Measurements from ENCODE around the gene SGPP2.

SGPP2 gene

DNA sequence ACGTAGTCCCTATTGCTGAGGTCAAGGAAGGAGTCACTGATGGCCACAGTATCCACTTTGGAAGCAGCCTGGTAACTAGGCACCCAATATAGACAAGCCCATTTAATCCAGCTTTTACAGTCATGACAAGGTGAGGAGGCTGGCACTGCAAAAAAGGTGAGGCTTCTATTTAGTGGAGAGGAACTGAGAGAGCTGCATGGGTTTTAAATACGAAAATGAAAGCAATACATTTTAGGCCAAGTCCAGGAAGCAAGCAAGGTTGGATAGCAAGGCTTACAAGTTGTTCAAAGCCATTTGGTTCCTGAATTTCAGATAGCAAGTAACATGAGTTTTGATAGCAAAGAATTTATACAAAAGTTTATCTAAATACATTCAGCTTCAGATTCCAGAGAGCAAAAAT, 80.4 kb downstream of the SGPP2 start:
- no peak overlapping the region for H3K27ac ChIP-seq

DNA sequence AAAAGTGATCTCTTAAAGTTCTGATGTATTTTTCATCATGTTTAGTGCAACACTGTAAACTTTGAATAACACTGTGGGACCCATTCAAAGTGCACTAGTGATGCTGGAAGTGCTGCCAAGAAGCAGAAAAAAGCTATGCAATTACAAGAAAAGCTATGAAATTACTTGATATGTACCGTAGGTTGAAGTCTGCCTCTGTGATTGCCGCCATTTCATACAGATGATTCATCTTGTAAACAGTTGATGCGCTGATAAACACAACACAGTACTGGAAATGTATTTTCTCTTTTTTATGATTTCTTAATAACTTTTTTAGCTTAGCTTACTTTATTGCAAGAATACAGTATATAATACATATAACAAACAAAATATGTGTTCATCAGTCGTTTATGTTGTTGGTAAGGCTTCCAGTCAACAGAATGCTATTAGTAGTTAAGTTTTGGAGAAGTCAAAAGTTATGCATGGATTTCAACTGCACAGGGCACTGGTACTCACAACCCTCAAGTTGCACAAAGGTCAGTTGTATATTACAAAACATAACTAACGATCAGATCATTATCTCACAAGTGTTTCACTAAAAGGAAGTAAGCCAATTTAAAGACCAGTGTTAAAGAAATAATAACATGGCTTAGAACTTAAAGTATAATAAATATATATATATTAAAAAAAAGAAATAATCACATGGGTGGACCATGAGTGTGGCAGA, 82.0 kb downstream of the SGPP2 start:
- no peaks in the 10 kb centered on the region for H3K4me1 ChIP-seq
- DNase-seq: no peak
- H3K27me3 ChIP-seq: no peaks in the 10 kb centered on the region
- intact Hi-C loops (cut with DNase I; ENCODE audit: low total_unique reads): no loop called here
- TF ChIP-seq, protein P1, sequence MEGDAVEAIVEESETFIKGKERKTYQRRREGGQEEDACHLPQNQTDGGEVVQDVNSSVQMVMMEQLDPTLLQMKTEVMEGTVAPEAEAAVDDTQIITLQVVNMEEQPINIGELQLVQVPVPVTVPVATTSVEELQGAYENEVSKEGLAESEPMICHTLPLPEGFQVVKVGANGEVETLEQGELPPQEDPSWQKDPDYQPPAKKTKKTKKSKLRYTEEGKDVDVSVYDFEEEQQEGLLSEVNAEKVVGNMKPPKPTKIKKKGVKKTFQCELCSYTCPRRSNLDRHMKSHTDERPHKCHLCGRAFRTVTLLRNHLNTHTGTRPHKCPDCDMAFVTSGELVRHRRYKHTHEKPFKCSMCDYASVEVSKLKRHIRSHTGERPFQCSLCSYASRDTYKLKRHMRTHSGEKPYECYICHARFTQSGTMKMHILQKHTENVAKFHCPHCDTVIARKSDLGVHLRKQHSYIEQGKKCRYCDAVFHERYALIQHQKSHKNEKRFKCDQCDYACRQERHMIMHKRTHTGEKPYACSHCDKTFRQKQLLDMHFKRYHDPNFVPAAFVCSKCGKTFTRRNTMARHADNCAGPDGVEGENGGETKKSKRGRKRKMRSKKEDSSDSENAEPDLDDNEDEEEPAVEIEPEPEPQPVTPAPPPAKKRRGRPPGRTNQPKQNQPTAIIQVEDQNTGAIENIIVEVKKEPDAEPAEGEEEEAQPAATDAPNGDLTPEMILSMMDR (IDR thresholded peaks at IDR 0.05): no peak
- no peak overlapping the region for H3K27ac ChIP-seq
- H3K4me3 ChIP-seq: no peak overlapping the region
- no peaks in the 10 kb centered on the region for H3K36me3 ChIP-seq
- H3K9me3 ChIP-seq: no peaks in the 10 kb centered on the region

More for the DNA sequence above, 80.4 kb downstream of the SGPP2 start:
- intact Hi-C loops (cut with DNase I; ENCODE audit: low total_unique reads): no loop called here
- TF ChIP-seq, protein P1 (IDR thresholded peaks at IDR 0.05): no peak
- H3K27me3 ChIP-seq: no peaks in the 10 kb centered on the region
- H3K4me3 ChIP-seq: no peak overlapping the region
- H3K4me1 ChIP-seq: no peaks in the 10 kb centered on the region
- no peak for DNase-seq
- no peaks in the 10 kb centered on the region for H3K36me3 ChIP-seq
- H3K9me3 ChIP-seq: no peaks in the 10 kb centered on the region

DNA sequence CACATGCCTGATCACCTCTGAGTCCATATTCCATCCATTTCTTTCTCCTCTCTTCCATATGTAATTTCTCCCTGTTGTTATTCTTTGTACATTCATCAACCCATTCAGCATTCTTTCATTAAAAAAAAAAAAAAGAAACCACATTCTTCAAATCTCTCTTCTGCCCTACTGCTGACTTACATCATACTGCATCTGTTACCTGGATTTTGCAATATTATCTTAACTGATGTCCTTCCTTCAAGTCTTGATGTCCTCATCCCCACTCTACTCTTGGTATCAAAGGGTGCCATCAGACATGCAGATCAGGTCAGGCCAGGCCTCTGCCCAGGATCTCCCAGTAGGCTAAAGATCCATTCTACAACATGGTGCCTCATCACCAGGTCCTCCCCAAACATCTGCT, 90.6 kb downstream of the SGPP2 start:
- TF ChIP-seq, protein P1 (IDR thresholded peaks at IDR 0.05): no peak
- intact Hi-C loops (cut with DNase I; ENCODE audit: low total_unique reads): no loop called here
- no peak for DNase-seq
- Histone ChIP-seq H3K4me3 (no peak overlapping the region), H3K9me3 (no peaks in the 10 kb centered on the region), H3K27ac (no peak overlapping the region), H3K36me3 (no peaks in the 10 kb centered on the region), H3K4me1 (no peaks in the 10 kb centered on the region), H3K27me3 (no peaks in the 10 kb centered on the region)

DNA sequence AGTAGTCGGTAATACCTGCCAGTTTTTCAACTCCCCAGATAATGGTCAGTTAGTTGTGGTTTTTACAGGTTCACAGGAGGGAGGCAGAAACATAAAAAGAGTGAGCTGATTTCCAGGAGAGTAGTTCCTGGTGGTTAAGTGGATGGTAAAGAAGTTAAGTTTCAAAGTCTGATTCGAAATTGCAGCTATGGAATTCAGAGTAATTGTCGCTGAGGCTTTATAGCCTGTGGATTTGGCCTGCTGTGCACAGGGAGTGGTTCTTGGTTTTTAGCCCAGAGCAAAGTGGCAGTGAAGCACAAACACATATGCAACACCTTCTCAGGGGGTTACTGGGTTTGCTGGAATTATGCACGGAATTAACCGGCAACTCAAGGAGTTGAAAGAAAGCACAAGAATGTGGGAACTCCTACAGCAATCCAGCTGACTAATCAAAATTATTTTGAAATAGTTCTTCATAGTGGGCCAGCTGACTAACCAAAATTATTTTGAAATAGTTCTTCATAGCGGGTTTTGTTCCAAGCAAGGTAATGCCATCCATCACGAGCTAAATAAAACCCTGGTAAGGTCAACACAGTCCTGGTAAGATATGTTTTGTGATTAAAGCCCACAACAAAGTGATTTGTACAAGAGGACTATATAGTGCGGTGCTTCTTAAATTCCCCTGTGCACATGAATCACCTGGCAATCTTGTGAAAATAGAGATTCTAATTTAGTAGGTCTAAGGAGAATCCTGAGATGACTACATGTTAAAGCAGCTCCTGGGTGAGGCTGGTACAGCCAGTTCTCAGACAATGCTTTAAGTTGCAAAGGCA, 94.4 kb downstream of the SGPP2 start:
- H3K36me3 ChIP-seq: no peaks in the 10 kb centered on the region
- no peak for DNase-seq
- H3K9me3 ChIP-seq: no peaks in the 10 kb centered on the region
- H3K4me1 ChIP-seq: no peaks in the 10 kb centered on the region
- no peak overlapping the region for H3K4me3 ChIP-seq
- H3K27me3 ChIP-seq: no peaks in the 10 kb centered on the region
- intact Hi-C loops (cut with DNase I; ENCODE audit: low total_unique reads): no loop called here
- TF ChIP-seq, protein P1 (IDR thresholded peaks at IDR 0.05): no peak
- no peak overlapping the region for H3K27ac ChIP-seq

DNA sequence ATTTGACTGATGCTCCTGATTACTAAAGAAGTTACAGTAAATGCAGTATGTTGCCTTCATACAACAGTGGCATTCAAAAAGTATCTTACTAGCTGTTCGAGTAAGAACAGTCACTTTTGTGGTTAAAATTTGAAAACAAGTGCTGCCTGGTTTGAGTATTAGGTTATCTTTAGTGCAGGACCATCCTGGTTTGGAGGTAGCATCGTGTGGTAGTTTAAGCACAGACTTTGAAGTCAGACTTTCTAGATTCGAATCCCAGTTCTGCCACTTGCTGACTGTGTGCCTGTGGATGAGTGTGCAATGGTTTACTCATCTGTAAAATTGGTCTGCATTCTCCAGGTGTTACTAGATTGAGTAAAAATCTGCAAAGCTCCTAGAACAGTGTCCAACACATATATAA, 96.8 kb downstream of the SGPP2 start:
- no peaks in the 10 kb centered on the region for H3K9me3 ChIP-seq
- H3K36me3 ChIP-seq: no peaks in the 10 kb centered on the region
- H3K4me1 ChIP-seq: no peaks in the 10 kb centered on the region
- H3K4me3 ChIP-seq: no peak overlapping the region
- intact Hi-C loops (cut with DNase I; ENCODE audit: low total_unique reads): loop anchor here (5.0 kb wide), 1 partner anchor 299 kb away; no protein-coding TSS in a partner anchor
- TF ChIP-seq, protein P1 (IDR thresholded peaks at IDR 0.05): no peak
- H3K27me3 ChIP-seq: no peaks in the 10 kb centered on the region
- H3K27ac ChIP-seq: no peak overlapping the region
- no peak for DNase-seq

All from tibial artery (tissue), 4 donors.